Naive thymus-derived CD4-positive, alpha-beta T cell (primary cell): ENCODE measurements around the gene LIN7C. TPM values are rescaled to one million over a fixed set of nuclear protein-coding genes. Genes with fewer than 3 reads are reported as not detected.

ENCODE experiments used
- ATAC-seq: fragments of 150-1000 bp; cut with Tn5 transposase; 2 replicates; pipeline ENCODE4 v1.10.0; 2021; ENCODE audit warnings: mild to moderate bottlenecking, moderate library complexity
- CTCF ChIA-PET: fragments of 350-600 bp; sonication (Branson Sonifier 250); formaldehyde crosslinking; loops from one replicate; lab custom pipeline; 2021; ENCODE audit warnings: antibody characterized with exemption; lab: Charles Lee
- POLR2A ChIA-PET: fragments of 350-600 bp; sonication (Branson Sonifier 250); formaldehyde crosslinking; loops from one replicate; lab custom pipeline; 2021; ENCODE audit warnings: antibody characterized with exemption, inconsistent platforms; lab: Charles Lee
- DNase-seq, 9 donors: peaks; one replicate each; pipeline versions ENCODE4 v3.0.0 to v3.0.0-alpha.2; 2020 to 2022; ENCODE audit warnings: mixed read lengths in 1 of 9
- H3K27ac ChIP-seq: one replicate; pipeline ENCODE4 v1.7.0; 2013; ENCODE audit warnings: mild to moderate bottlenecking, low read depth, low read length, moderate library complexity
- H3K27me3 ChIP-seq, 2 donors: one replicate each; pipeline ENCODE4 v1.7.0; 2013; ENCODE audit warnings: low read length in 2 of 2, mild to moderate bottlenecking in 2 of 2, moderate library complexity in 2 of 2; ENCODE audit not compliant: control insufficient read depth in 2 of 2, insufficient read depth in 2 of 2
- H3K36me3 ChIP-seq, 3 experiments: 1 replicate in 2 of 3; 2 replicates in 1 of 3; pipeline ENCODE4 v1.7.0; 2013; ENCODE audit warnings: low read length in 3 of 3, mild to moderate bottlenecking in 3 of 3, moderate library complexity in 1 of 3; ENCODE audit not compliant: insufficient read depth in 3 of 3, control insufficient read depth in 2 of 3
- H3K4me1 ChIP-seq, 2 donors: one replicate each; pipeline ENCODE4 v1.7.0; 2013; ENCODE audit warnings: low read length in 2 of 2, mild to moderate bottlenecking in 2 of 2, moderate library complexity in 1 of 2; ENCODE audit not compliant: control insufficient read depth in 2 of 2, insufficient read depth in 2 of 2
- H3K4me3 ChIP-seq: 2 replicates; pipeline ENCODE4 v1.7.0; 2013; ENCODE audit warnings: mild to moderate bottlenecking, low read length
- H3K9me3 ChIP-seq, 3 experiments: 1 replicate in 2 of 3; 2 replicates in 1 of 3; pipeline ENCODE4 v1.7.0; 2013; ENCODE audit warnings: low read length in 3 of 3; ENCODE audit not compliant: control insufficient read depth in 2 of 3
- H3K27ac Mint-ChIP-seq, 9 donors: one replicate each; pipeline ENCODE4 v1.8.0; 2020 to 2022; ENCODE audit warnings: mixed read lengths in 9 of 9, mild to moderate bottlenecking in 8 of 9, moderate library complexity in 5 of 9, inconsistent platforms in 2 of 9
- H3K27me3 Mint-ChIP-seq, 5 donors: one replicate each; pipeline ENCODE4 v1.8.0; 2021 to 2022; ENCODE audit warnings: mixed read lengths in 5 of 5, mild to moderate bottlenecking in 1 of 5
- H3K36me3 Mint-ChIP-seq, 5 donors: one replicate each; pipeline ENCODE4 v1.8.0; 2020 to 2022; ENCODE audit warnings: mixed read lengths in 5 of 5, mild to moderate bottlenecking in 3 of 5, inconsistent platforms in 1 of 5
- H3K4me1 Mint-ChIP-seq, 7 donors: one replicate each; pipeline ENCODE4 v1.8.0; 2020 to 2022; ENCODE audit warnings: mixed read lengths in 7 of 7, mild to moderate bottlenecking in 3 of 7, inconsistent platforms in 1 of 7
- H3K4me3 Mint-ChIP-seq, 10 donors: one replicate each; pipeline ENCODE4 v1.8.0; 2020 to 2022; ENCODE audit warnings: mild to moderate bottlenecking in 10 of 10, mixed read lengths in 10 of 10, moderate library complexity in 6 of 10, inconsistent platforms in 2 of 10
- H3K9me3 Mint-ChIP-seq, 11 donors: one replicate each; pipeline ENCODE4 v1.8.0; 2020 to 2022; ENCODE audit warnings: mixed read lengths in 11 of 11, mild to moderate bottlenecking in 4 of 11, inconsistent platforms in 1 of 11, moderate library complexity in 1 of 11
- intact Hi-C, 2 donors: fragments of 100-400 bp; cut with micrococcal nuclease; formaldehyde crosslinking; loops; one replicate each; pipeline ENCODE4 v1.15.1; 2023
- polyA plus RNA-seq, 2 donors: library from polyadenylated mRNA; unstranded; fragments of 300-500 nt; fragmentation: Illumina TruSeq; gene quantifications; one replicate each; pipeline ENCODE4 v1.2.3, GENCODE V29; 2021
- total RNA-seq, 6 experiments: library from RNA in 5 of 6; stranded (reverse) in 5 of 6; gene quantifications; 1 replicate in 5 of 6; 2 replicates in 1 of 6; pipeline ENCODE4 v1.2.3 and lab custom pipeline; 2021 to 2026

The LIN7C gene
- total and polyA plus RNA-seq, 7 experiments from 2014 or later: 11.5 to 31.3 (median 22.0) TPM

- intact Hi-C loops: no loop called here
- H3K27me3 ChIP-seq: no peaks in the 10 kb centered on the region
- H3K4me3 Mint-ChIP-seq: no peak overlapping the region
- H3K4me1 Mint-ChIP-seq: peaks cover 0 to 2% (median 0%) of the 10 kb centered on the region in 7 donors
- H3K27ac Mint-ChIP-seq: no peak overlapping the region
- H3K36me3 ChIP-seq: no peaks in the 10 kb centered on the region
- H3K27ac ChIP-seq: no peak overlapping the region
- ATAC-seq (no peak), DNase-seq (no peak)
- ChIA-PET CTCF (interaction anchor here (0.6 to 0.7 kb wide), 2 partner anchors 19 to 21 kb away, joined by 3 to 5 read pairs; no protein-coding TSS in a partner anchor), POLR2A (no interaction called here)
- H3K27me3 Mint-ChIP-seq: peaks cover 0 to 28% (median 13%) of the 10 kb centered on the region in 5 donors
- H3K4me1 ChIP-seq: no peaks in the 10 kb centered on the region
- H3K36me3 Mint-ChIP-seq: no peaks in the 10 kb centered on the region
- no peak overlapping the region for H3K4me3 ChIP-seq
- H3K9me3 ChIP-seq: no peaks in the 10 kb centered on the region
- no peaks in the 10 kb centered on the region for H3K9me3 Mint-ChIP-seq
These were observed 41.7 kb downstream of the LIN7C start for GRCh38 chr11:27464909-27465308.

- ChIA-PET CTCF (interaction anchor here (0.7 kb wide), 1 partner anchor 22 kb away, joined by 3 read pairs; no protein-coding TSS in a partner anchor), POLR2A (no interaction called here)
- H3K4me1 Mint-ChIP-seq: peaks cover 0 to 2% (median 0%) of the 10 kb centered on the region in 7 donors
- DNase-seq (no peak), ATAC-seq (no peak)
- no peaks in the 10 kb centered on the region for H3K36me3 Mint-ChIP-seq
- no peaks in the 10 kb centered on the region for H3K9me3 ChIP-seq
- H3K4me3 Mint-ChIP-seq: no peak overlapping the region
- no peak overlapping the region for H3K27ac Mint-ChIP-seq
- no peaks in the 10 kb centered on the region for H3K4me1 ChIP-seq
- H3K27me3 ChIP-seq: no peaks in the 10 kb centered on the region
- H3K27me3 Mint-ChIP-seq: peaks cover 0 to 22% (median 13%) of the 10 kb centered on the region in 5 donors
- H3K9me3 Mint-ChIP-seq: no peaks in the 10 kb centered on the region
- no peak overlapping the region for H3K27ac ChIP-seq
- H3K4me3 ChIP-seq: no peak overlapping the region
- intact Hi-C loops: no loop called here
- H3K36me3 ChIP-seq: no peaks in the 10 kb centered on the region
These were observed 42.3 kb downstream of the LIN7C start for GRCh38 chr11:27464289-27464696.

- Histone ChIP-seq H3K4me1 (no peaks in the 10 kb centered on the region), H3K9me3 (no peaks in the 10 kb centered on the region), H3K27me3 (no peaks in the 10 kb centered on the region), H3K27ac (no peak overlapping the region), H3K36me3 (no peaks in the 10 kb centered on the region), H3K4me3 (no peak overlapping the region)
- H3K27me3 Mint-ChIP-seq: peaks cover 0 to 21% (median 6%) of the 10 kb centered on the region in 5 donors
- intact Hi-C loops: no loop called here
- ATAC-seq (no peak), DNase-seq (no peak)
- H3K4me1 Mint-ChIP-seq: peaks cover 0 to 2% (median 0%) of the 10 kb centered on the region in 7 donors
- H3K36me3 Mint-ChIP-seq: no peaks in the 10 kb centered on the region
- no peak overlapping the region for H3K4me3 Mint-ChIP-seq
- peaks cover 0 to 1% (median 0%) of the 10 kb centered on the region in 11 donors for H3K9me3 Mint-ChIP-seq
- CTCF ChIA-PET: no interaction called here
- H3K27ac Mint-ChIP-seq: no peak overlapping the region
- POLR2A ChIA-PET: no interaction called here
These were observed 44.0 kb downstream of the LIN7C start for GRCh38 chr11:27462543-27462942.

GRCh38 chr11:27460158-27460978 lies 46.2 kb downstream of the LIN7C start:
- Mint-ChIP-seq H3K36me3 (no peaks in the 10 kb centered on the region), H3K27me3 (peaks cover 0 to 10% (median 1%) of the 10 kb centered on the region in 5 donors), H3K27ac (no peak overlapping the region), H3K4me3 (no peak overlapping the region), H3K4me1 (peaks cover 0 to 2% (median 0%) of the 10 kb centered on the region in 7 donors), H3K9me3 (peaks cover 0 to 1% (median 0%) of the 10 kb centered on the region in 11 donors)
- Histone ChIP-seq H3K27ac (no peak overlapping the region), H3K36me3 (no peaks in the 10 kb centered on the region), H3K4me1 (no peaks in the 10 kb centered on the region), H3K9me3 (no peaks in the 10 kb centered on the region), H3K27me3 (no peaks in the 10 kb centered on the region), H3K4me3 (no peak overlapping the region)
- CTCF ChIA-PET: no interaction called here
- POLR2A ChIA-PET: no interaction called here
- intact Hi-C loops: no loop called here
- DNase-seq: no peak
- ATAC-seq: no peak

- POLR2A ChIA-PET: no interaction called here
- Histone ChIP-seq H3K4me1 (no peaks in the 10 kb centered on the region), H3K27ac (no peak overlapping the region), H3K27me3 (no peaks in the 10 kb centered on the region), H3K36me3 (no peaks in the 10 kb centered on the region), H3K9me3 (no peaks in the 10 kb centered on the region), H3K4me3 (no peak overlapping the region)
- ATAC-seq (no peak), DNase-seq (no peak)
- H3K27me3 Mint-ChIP-seq: peaks cover 0 to 9% (median 0%) of the 10 kb centered on the region in 5 donors
- peaks cover 0 to 4% (median 0%) of the 10 kb centered on the region in 5 donors for H3K36me3 Mint-ChIP-seq
- intact Hi-C loops: no loop called here
- H3K4me1 Mint-ChIP-seq: peaks cover 0 to 2% (median 0%) of the 10 kb centered on the region in 7 donors
- CTCF ChIA-PET: no interaction called here
- no peak overlapping the region for H3K4me3 Mint-ChIP-seq
- no peak overlapping the region for H3K27ac Mint-ChIP-seq
- H3K9me3 Mint-ChIP-seq: peaks cover 0 to 1% (median 0%) of the 10 kb centered on the region in 11 donors
These were observed 47.4 kb downstream of the LIN7C start for GRCh38 chr11:27459191-27459590.

- Histone ChIP-seq H3K4me3 (no peak overlapping the region), H3K36me3 (no peaks in the 10 kb centered on the region), H3K27ac (no peak overlapping the region), H3K9me3 (no peaks in the 10 kb centered on the region), H3K27me3 (no peaks in the 10 kb centered on the region), H3K4me1 (no peaks in the 10 kb centered on the region)
- ChIA-PET CTCF (no interaction called here), POLR2A (no interaction called here)
- Mint-ChIP-seq H3K27me3 (peaks cover 0 to 5% (median 0%) of the 10 kb centered on the region in 5 donors), H3K4me3 (no peak overlapping the region), H3K4me1 (no peaks in the 10 kb centered on the region), H3K27ac (no peak overlapping the region), H3K9me3 (peaks cover 0 to 3% (median 0%) of the 10 kb centered on the region in 11 donors), H3K36me3 (peaks cover 0 to 4% (median 0%) of the 10 kb centered on the region in 5 donors)
- ATAC-seq (no peak), DNase-seq (no peak)
- intact Hi-C loops: no loop called here
These were observed 48.4 kb downstream of the LIN7C start for GRCh38 chr11:27458182-27458581.
